Activated CD4-positive, alpha-beta T cell treated with anti-CD3 and anti-CD28 coated beads, Interleukin-2, amount 50 U/mL, for 24 hours (primary cell): ENCODE data around the gene QSER1.
"Not testable (repeated sequence)": the region's sequence is repeated elsewhere in the genome, so short reads cannot be mapped to it uniquely, and the experiment has no call there.

Source experiments
- DNase-seq, 2 donors: peaks; one replicate each; pipeline ENCODE4 v3.0.0-alpha.2; 2020; ENCODE audit warnings: low read depth in 1 of 2, low spot score in 1 of 2

QSER1 gene

GRCh38 chr11:32892355-32893092 lies at the start of gene QSER1:
QSER1 (plus strand) TSS chr11:32892811; CDS start chr11:32893126, 315 bp downstream.
- peak; percentile 39 to 56 for DNase-seq

GRCh38 chr11:32843544-32843943 lies 49.1 kb upstream of the QSER1 start:
- DNase-seq, result no peak

- DNase-seq, result no peak
Observed at GRCh38 chr11:32847511-32847910, 45.1 kb upstream of the QSER1 start.

GRCh38 chr11:32849761-32850160 lies 42.9 kb upstream of the QSER1 start:
- DNase-seq, result no peak

- DNase-seq, result no peak
Observed at GRCh38 chr11:32851251-32851650, 41.4 kb upstream of the QSER1 start.

- no peak for DNase-seq
Observed at GRCh38 chr11:32852207-32852606, 40.4 kb upstream of the QSER1 start.

GRCh38 chr11:32855601-32856000 lies 37.0 kb upstream of the QSER1 start:
- DNase-seq, result no peak

- no peak for DNase-seq
Observed at GRCh38 chr11:32858731-32859130, 33.9 kb upstream of the QSER1 start.

- DNase-seq, result no peak
Observed at GRCh38 chr11:32861850-32862577, 30.6 kb upstream of the QSER1 start.

- DNase-seq, result no peak
Observed at GRCh38 chr11:32864555-32864954, 28.1 kb upstream of the QSER1 start.

- not testable (repeated sequence) for DNase-seq
Observed at GRCh38 chr11:32868752-32869151, 23.9 kb upstream of the QSER1 start.

- DNase-seq, result no peak
Observed at GRCh38 chr11:32870676-32871075, 21.9 kb upstream of the QSER1 start.

GRCh38 chr11:32874132-32874531 lies 18.5 kb upstream of the QSER1 start:
- DNase-seq, result no peak

- DNase-seq, result no peak
Observed at GRCh38 chr11:32881286-32881685, 11.3 kb upstream of the QSER1 start.

- DNase-seq, result no peak
Observed at GRCh38 chr11:32883421-32883820, 9.2 kb upstream of the QSER1 start.

GRCh38 chr11:32884023-32884422 lies 8.6 kb upstream of the QSER1 start:
- no peak for DNase-seq

- no peak for DNase-seq
Observed at GRCh38 chr11:32884770-32885384, 7.7 kb upstream of the QSER1 start.

- DNase-seq, result no peak
Observed at GRCh38 chr11:32885556-32885955, 7.1 kb upstream of the QSER1 start.

- DNase-seq, result no peak
Observed at GRCh38 chr11:32886180-32886579, 6.4 kb upstream of the QSER1 start.

- not testable (repeated sequence) for DNase-seq
Observed at GRCh38 chr11:32887707-32888383, 4.8 kb upstream of the QSER1 start.

GRCh38 chr11:32888384-32888710 lies 4.3 kb upstream of the QSER1 start:
- DNase-seq, result not testable (repeated sequence)

GRCh38 chr11:32888805-32889204 lies 3.8 kb upstream of the QSER1 start:
- DNase-seq, result no peak
